ENCODE measurements around the gene FGF4.
"Not testable (repeated sequence)": the region's sequence is repeated elsewhere in the genome, so short reads cannot be mapped to it uniquely, and the experiment has no call there.

The FGF4 gene

DNA sequence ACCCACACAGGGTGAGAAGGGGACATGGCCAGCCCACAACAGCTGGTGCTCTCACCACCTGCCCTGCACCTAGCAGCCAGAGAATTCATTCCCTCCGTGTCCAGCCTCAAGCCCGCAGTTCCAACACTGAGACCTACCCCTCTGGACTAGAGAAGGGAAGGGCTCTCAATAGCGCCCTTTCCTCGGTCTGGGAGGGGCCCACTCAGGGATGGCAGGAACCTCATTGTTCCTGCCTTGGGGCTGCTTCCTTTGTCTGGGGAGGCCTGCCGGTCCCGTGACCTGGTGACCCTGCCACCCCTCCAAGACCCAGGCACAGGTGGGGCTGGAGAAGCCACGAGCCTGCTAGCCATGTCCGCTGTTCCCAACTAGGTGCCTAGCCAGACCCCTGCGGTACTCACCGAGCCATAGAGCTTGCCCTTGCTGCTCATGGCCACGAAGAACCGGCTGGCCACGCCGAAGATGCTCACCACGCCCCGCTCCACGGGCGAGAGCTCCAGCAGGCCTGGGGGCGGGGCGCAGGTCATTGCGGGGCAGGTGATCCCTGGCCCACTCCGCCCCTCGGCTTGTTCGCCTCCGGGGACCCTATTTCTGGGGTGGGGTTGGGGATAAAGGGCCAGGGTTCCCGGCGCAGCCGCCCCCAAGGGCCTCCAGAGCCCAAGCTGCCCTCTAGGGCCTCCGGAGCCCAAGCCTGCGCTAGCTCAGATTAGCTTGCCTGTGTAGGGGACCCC, 1.4 kb downstream of the FGF4 start:
- FAIRE-seq, result no peak

DNA sequence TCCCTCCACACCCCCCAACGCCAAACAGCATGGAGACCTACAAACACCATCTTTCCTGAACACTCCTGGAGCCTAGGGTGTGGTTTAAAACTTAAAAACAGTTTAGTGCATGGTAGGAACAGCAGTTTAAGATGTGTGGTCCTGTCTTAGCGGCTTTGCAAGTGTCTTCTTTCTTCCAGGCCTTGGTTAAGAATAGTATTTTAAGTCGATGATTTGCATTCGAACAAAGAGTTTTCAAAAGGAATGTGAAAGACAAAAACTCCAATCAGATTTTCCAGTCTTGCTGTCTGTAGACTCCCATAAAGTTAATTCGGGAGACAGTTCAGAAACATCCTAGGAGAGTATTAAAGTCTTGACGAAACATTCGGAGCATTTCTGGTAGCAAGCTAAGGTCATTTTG, 3.7 kb downstream of the FGF4 start:
- no peak for FAIRE-seq

- no peak for FAIRE-seq
These were observed 4.6 kb downstream of the FGF4 start for GRCh38 chr11:69770540-69770939.

DNA sequence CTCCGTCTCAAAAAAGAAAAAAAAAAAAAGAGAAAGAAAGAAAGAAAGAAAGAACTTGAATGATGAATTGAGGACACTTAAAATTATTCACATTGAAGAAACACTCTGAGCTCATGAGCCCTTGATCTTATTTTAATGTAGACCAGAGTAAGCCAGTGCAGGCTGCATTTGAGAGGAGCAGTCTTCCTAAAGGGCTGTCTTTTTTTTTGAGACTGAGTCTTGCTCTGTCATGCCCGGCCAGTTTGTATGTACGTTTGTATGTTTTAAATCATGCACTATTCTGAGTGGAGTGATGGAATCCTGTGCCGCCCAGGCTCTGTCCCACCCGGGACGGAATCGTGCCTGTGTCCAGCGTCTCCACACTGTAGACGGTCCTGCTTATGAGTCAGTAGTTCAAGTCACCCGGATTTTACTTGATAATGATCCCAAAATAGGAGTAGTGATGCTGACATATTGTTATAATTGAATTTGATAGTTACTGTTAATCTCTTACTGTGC, 9.6 kb downstream of the FGF4 start:
- no peak for FAIRE-seq

GRCh38 chr11:69764918-69765317, 10.2 kb downstream of the FGF4 start:
- FAIRE-seq, result not testable (repeated sequence)

- FAIRE-seq, result no peak
These were observed 14.8 kb downstream of the FGF4 start for GRCh38 chr11:69760319-69760718.

GRCh38 chr11:69752890-69753289, 22.3 kb downstream of the FGF4 start:
- FAIRE-seq, result no peak

DNA sequence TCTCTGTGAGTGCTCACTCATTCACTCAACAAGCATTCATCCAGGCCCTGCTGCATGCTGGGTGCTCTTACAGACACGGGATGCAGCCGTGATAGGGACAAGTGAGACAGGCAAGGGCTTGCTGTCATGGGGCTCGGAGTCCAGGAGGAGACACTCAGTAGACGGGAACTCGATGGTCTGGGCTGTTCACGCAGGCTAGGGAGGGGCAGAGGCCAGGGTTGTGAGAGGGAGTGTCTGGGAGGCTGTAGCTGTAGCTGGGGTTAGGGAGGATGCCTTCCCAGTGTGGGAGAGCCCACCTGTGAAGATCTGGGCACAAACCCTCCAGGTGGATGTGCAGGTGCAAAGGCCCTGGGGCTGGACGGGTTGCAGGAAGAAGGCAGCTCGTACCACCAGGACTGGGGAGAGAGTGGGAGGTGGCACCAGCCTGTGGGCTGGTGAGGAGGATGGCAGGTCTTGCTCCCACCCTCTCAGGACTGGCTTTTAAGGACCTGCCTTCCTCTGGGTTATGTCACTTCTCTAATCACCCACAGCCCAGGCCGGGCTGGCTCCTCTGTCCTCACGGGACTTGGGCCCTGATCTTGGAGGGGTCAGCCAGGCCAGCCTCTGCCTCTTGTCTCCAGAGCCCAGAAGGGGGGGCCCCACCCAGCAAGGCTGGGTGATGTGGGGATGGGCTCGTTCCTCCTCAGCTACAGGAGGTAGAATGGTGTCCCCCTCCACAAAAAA, 24.1 kb downstream of the FGF4 start:
- no peak for FAIRE-seq

- no peak for FAIRE-seq
These were observed 24.9 kb downstream of the FGF4 start for GRCh38 chr11:69750108-69750850.

DNA sequence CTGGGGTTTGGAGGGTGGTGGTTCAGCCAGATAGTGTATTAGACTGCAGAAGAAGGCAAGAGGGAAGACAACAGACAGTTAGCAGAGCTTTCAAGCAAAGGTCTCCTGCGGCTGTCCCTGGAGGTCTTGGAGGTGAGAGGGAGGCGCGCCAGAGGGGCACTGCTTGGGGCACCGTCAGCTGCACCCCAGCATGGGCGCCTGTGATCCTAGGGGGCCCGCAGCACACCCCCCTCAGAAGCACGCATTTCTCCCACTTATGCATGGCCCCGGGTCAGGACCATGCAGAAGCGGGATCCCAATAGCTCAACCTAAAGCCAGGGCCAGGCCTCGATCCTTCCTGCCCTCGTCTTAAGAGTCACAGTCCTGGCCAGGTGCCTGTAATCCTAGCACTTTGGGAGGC, 26.5 kb downstream of the FGF4 start:
- FAIRE-seq, result no peak

DNA sequence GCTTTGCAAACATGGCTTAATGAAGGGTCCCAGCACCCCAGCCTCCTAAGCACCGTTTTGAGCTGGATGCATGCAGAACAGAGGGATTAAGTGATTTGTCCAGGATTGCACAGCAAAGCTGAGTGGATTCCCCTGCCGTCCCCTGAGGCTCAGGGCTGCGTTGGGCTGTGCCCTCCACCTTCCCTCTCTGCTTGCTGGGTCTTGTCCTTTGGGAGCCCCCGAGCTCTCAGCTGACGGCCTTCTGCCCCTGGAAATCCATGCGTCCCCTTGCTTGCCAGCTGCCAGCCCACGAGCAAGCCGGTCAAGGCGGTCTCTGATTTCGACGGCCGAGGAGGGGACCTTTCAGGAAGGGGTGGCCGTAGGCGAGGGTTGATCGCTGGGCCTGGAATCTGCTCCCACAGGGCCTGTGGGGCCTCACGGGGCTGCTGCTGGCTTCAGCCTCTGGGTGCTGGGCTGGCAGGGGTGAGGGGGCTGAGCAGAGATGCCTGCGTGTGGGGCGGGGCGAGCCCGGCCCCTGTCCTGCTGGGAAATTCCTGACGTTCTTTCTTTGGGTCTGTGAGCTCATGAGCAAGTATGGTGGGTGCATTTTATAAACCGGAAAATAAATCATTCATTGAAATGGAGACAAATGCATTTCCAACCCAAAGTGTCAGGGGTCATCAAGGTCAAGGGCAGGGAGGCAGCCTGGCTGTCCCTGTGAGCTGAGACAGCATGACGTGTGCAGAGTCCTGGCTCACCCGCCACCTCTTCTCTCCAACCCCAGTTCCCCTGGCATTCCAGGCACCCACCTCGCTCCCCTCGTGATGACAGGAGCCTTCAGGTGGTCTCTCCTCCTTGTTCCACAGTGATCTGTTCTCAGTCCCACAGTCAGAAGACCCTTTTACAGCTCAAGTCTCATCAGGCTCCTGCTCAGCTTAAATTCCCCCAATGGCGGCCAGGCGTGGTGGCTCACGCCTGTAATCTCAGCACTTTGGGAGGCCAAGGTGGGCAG, 28.1 kb downstream of the FGF4 start:
- FAIRE-seq, result no peak

DNA sequence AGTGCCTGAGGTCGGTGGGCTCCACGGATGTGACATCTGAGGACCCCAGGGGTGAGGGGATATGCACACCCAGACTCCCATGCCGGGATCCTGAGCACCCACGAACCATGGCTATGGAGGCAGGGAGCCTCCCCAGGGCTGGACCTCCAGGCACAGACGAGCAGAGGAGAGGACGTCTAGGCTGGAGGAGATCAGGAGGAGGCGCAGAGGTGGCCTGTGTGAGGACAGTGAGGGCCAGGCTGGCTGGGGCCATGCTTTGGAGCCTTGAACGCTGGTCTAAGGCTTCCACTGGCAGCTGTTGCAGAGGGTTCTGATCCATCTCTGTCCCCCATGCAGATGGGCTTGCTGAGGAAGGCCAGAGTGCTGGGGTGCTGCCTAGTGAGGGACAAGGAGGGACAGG, 29.0 kb downstream of the FGF4 start:
- FAIRE-seq, result no peak

DNA sequence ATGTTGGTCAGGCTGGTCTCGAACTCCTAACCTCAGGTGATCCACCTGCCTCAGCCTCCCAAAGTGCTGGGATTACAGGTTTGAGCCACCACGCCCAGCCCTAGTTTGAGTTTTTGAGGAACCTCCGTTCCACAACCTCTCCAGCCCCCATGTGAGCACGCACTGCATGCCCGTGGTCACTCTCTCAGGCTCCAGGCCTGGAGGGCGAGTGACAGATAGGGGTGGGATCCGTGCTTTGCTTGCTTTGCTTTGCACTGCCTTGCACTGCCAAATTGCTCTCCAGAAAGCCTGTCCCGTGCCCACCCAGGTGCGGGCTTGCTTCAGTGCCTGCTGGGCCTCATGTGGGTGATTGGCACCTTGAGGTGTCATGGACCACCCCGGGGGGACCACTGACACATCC, 29.9 kb downstream of the FGF4 start:
- no peak for FAIRE-seq

DNA sequence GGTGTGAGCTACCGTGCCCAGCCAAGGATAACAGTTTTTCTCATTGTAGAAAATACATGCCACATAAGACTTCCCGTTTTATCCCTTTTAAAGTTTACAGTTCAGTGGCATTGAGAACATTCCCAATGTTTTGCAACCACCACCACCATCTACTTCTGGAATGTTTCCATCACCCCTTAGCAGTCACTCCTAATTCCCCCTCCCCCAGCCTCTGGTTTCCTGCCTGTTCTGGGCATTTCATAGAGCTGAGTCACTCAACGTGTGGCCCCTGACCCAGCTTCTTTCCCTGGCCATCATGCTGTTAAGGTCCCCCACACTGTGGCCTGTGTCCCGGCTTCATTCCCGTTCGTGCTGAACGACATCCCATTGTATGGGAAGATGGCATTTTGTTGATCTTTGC, 30.7 kb downstream of the FGF4 start:
- no peak for FAIRE-seq

DNA sequence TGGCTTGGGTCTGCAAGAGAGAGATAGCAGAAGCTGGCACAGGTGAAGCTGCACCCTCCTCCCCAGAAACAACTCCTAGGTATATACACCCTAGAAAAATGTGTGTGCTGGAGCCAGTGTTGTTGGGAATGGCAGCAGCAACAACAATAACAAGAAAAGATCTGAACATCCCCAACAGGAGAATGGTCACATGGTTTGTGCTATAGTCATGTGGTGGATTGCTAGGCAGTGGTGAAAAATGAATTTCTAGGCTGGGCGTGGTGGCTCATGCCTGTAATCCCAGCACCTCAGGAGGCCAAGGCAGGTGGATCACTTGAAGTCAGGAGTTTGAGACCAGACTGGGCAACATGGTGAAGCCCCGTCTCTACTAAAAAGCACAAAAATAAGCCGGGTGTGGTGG, 40.3 kb downstream of the FGF4 start:
- no peak for FAIRE-seq

- FAIRE-seq, result no peak
These were observed 40.8 kb downstream of the FGF4 start for GRCh38 chr11:69734367-69734766.

GRCh38 chr11:69732910-69733309, 42.2 kb downstream of the FGF4 start:
- FAIRE-seq, result no peak

- FAIRE-seq, result no peak
These were observed 44.0 kb downstream of the FGF4 start for GRCh38 chr11:69731110-69731509.

- no peak for FAIRE-seq
These were observed 44.6 kb downstream of the FGF4 start for GRCh38 chr11:69730500-69730899.

- FAIRE-seq, result no peak
These were observed 45.9 kb downstream of the FGF4 start for GRCh38 chr11:69729252-69729651.

DNA sequence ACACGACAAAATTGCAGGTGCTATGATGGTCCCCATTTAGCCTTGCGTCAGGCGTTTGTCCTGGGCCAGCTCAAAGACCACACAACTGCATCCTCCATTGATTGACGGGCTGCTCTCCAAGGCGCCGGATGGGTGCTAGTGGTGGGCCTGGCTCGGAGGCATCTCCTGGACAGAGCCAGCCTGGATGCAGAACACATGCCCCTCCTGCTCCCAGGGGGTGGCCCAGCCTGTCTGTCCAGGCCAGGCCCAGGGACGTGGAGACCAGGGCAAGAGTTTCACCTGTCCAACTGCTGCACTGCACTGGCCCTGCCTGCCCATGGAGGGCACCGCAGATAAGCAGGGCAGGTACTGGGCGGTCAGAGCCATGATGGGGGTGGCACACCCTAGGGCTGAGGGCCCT, 47.9 kb downstream of the FGF4 start:
- no peak for FAIRE-seq

GRCh38 chr11:69726481-69726880, 48.7 kb downstream of the FGF4 start:
- FAIRE-seq, result no peak
